ENCODE data around the gene MALL.
"Not testable (repeated sequence)": the region's sequence is repeated elsewhere in the genome, so short reads cannot be mapped to it uniquely, and the experiment has no call there.

- not testable (repeated sequence) for TF ChIP-seq CEBPB (IDR thresholded peaks at IDR 0.05; ENCODE audit: low read depth, low read length); EP300 (IDR thresholded peaks at IDR 0.05; ENCODE audit: borderline replicate concordance in 1 of 2, low read depth in 2 of 2, low read length in 2 of 2); CTCF (IDR thresholded peaks at IDR 0.05; ENCODE audit: control extremely low read depth in 1 of 3, insufficient read depth in 1 of 3, low read depth in 1 of 3, low read length in 3 of 3); CBX8 (IDR thresholded peaks at IDR 0.05; ENCODE audit: borderline replicate concordance, low read depth, low read length); EGR1 (IDR thresholded peaks at IDR 0.05; ENCODE audit: borderline replicate concordance, low read depth, low read length); TEAD4 (IDR thresholded peaks at IDR 0.05; ENCODE audit: low read depth, low read length); POLR2A (IDR thresholded peaks at IDR 0.05; ENCODE audit: control extremely low read depth in 1 of 2, low read depth in 2 of 2, low read length in 2 of 2)
These were observed 32.5 kb downstream of the MALL start for GRCh38 chr2:110083162-110083561.
